HG02938 (cell line): Measurements from ENCODE around the gene CSTF2.

ENCODE experiments used
- ATAC-seq: cut with Tn5 transposase; IDR thresholded peaks from one replicate; pipeline ENCODE4 v1.9.1; 2021; ENCODE audit warnings: mild to moderate bottlenecking, moderate library complexity; ENCODE audit not compliant: unreplicated experiment

Gene CSTF2

DNA sequence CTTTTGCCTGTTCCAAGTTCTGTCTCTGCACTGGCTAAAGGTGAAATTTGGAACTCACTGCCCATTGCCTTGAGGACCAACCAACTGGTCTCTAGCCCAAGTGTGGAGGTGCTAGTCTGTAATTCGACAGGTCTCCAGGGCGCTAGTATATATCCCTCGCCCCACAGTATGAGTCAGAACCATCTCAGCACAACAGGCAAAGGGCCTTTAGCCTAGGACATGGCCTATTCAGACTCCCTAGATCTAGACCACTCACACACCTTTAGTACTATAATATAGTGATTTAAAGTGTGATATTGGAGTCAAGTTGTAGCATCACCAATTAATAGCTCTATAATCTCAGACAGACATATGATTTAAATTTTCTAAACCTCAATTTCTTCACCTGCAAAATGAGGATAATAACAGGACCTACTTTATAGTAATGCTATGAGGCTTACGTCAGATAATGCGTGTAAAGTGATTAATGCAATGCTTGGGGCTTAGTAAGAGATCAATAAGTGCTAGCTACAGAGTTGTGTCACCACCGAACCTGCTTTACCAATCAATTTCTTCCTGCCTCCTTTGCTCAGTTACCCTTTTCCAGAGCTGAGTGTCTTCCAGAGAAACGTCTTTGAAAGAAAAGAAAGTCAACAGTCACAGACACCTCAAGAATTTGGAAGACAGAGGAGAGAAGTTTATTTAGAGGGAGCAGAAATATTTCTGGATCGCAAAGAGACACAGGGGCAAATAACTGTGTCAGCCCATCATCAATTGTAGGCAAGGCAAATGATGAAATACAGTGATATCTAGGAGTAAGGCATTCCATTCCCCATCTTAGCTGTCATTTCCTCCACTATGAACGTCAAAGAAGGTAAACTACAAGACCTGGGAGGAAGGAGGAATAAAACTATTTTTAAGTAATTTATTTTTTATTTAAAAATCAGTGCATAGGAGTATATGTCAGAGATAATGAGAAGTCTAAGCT is 51.7 kb downstream of the CSTF2 start:
- no peak for ATAC-seq

DNA sequence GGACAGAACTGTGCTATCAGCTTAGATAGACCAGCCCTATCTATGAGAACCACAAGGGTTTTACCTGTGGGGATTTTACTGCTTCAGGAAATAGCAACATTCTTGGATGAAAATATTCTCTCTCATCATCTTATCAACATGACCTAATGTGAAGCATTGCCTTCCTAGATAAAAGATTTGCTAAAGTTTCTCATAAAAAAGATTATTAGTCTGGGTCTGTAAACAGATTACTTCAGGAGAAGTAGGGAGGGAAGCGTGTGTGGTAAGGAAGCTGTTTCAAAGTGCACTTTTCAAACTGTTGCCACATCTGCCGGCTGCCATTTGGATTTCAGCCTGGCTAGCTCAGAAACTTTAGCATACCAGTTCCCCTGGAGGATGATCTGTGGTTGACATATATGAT is 54.1 kb downstream of the CSTF2 start, which contains the start of gene NOX1:
NOX1 (minus strand) TSS at position 35 of the 400 bp plus-strand sequence. CDS start 220 bp downstream, outside the sequence.
- ATAC-seq: no peak

DNA sequence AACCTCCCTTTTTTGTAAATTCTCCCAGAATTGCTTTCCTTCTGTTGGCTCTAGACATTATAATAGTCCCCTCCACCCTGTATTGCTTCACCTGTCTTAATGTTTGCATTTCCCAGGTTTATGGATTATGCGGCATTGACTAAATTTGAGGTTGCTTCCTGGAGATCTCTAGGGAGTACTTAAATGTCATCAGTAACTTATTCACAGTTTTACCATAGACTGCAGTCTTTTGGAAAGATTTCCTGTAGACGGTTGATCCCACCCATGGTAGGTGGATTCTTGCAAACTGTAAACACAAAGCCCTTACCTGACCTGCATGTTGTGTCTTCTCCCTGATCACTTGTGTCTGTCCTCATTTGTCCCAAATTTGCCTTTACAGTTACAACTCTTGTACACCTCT is 60.2 kb downstream of the CSTF2 start:
- no peak for ATAC-seq

DNA sequence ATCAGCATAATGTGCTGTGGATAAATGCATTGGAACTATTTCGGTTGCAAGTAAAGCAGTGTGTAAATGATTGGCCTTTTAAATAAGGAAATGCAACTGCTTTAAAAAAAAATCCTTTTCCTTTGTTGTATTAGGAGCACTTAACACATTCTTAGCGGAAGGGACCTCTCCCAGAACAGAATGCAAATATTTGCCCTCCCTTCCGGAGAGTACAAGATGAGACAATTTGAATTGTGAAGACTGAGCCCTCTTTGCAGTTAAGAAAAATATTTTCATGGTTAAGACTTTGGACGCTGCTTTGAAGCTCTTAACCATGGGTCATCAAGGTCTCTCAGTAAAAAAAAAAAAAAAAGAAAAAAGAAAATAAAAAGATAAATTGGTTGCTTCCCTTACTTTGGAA is 63.5 kb downstream of the CSTF2 start:
- ATAC-seq: no peak
